Panc1 (cell line): ENCODE measurements around the gene STKLD1. TPM values are rescaled to one million over a fixed set of nuclear protein-coding genes. Genes with fewer than 3 reads are reported as not detected.
A peak's percentile ranks its signal among the peaks of the same experiment; 100 is the strongest.
"Not testable (repeated sequence)": the region's sequence is repeated elsewhere in the genome, so short reads cannot be mapped to it uniquely, and the experiment has no call there.

ENCODE experiments used
- ATAC-seq: fragments of 200-7000 bp; cut with Tn5 transposase; 2 replicates; pipeline ENCODE4 v1.9.1; 2020; ENCODE audit warnings: mild to moderate bottlenecking, moderate library complexity
- BruUV-seq: library from RNA; stranded (reverse); fragments of 400-500 nt; replicated peaks from 2 replicates; lab custom pipeline; 2021; lab: Mats Ljungman, UMichigan
- CTCF ChIA-PET: fragments of 300-600 bp; sonication (Branson Sonifier 250); formaldehyde crosslinking; loops from one replicate; lab custom pipeline; 2022; ENCODE audit warnings: antibody characterized with exemption; lab: Charles Lee
- POLR2A ChIA-PET: fragments of 300-600 bp; sonication (Branson Sonifier 250); formaldehyde crosslinking; loops from one replicate; lab custom pipeline; 2022; ENCODE audit warnings: antibody characterized with exemption; lab: Charles Lee
- DNase-seq: peaks from one replicate; pipeline ENCODE4 v3.0.0-alpha.2; 2010; ENCODE audit warnings: low read depth, low spot score
- H3K27ac ChIP-seq: 2 replicates; pipeline ENCODE4 v1.5.1; 2011; ENCODE audit warnings: mild to moderate bottlenecking, low read length, inconsistent platforms
- H3K27me3 ChIP-seq: fragments of 200-500 bp; sonication (Bioruptor generic); 2 replicates; pipeline ENCODE4 v1.6.0; 2014; ENCODE audit warnings: low read length, inconsistent platforms; ENCODE audit not compliant: control insufficient read depth, insufficient read depth
- H3K36me3 ChIP-seq: fragments of 200-500 bp; sonication (Bioruptor generic); 2 replicates; pipeline ENCODE4 v1.5.1; 2014; ENCODE audit warnings: inconsistent platforms, mild to moderate bottlenecking, low read length, moderate library complexity; ENCODE audit not compliant: control insufficient read depth, insufficient read depth
- H3K4me1 ChIP-seq: 2 replicates; pipeline ENCODE4 v1.5.1; 2011; ENCODE audit warnings: inconsistent platforms, mild to moderate bottlenecking, low read length, moderate library complexity; ENCODE audit not compliant: control insufficient read depth, insufficient read depth
- H3K4me3 ChIP-seq, 2 experiments: 2 replicates each; pipeline ENCODE4 v1.5.1; 2011 to 2012; ENCODE audit warnings: low read depth in 2 of 2, low read length in 2 of 2, mild to moderate bottlenecking in 2 of 2, inconsistent platforms in 1 of 2, moderate library complexity in 1 of 2
- H3K9me3 ChIP-seq: fragments of 200-500 bp; sonication (Bioruptor generic); 2 replicates; pipeline ENCODE4 v1.5.1; 2014; ENCODE audit warnings: low read depth, mild to moderate bottlenecking, inconsistent platforms, low read length, moderate library complexity; ENCODE audit not compliant: control insufficient read depth, insufficient read depth
- POLR2AphosphoS5 ChIP-seq: IDR thresholded peaks from 2 replicates; pipeline ENCODE4 v1.6.1; 2012; ENCODE audit warnings: mild to moderate bottlenecking, low read depth, low read length, moderate library complexity
- REST ChIP-seq, 2 experiments: IDR thresholded peaks; 2 replicates each; pipeline ENCODE4 v1.6.1; 2011 to 2012; ENCODE audit warnings: low read depth in 2 of 2, control low read depth in 1 of 2, low read length in 1 of 2, mild to moderate bottlenecking in 1 of 2, moderate library complexity in 1 of 2; ENCODE audit not compliant: insufficient read depth in 1 of 2
- SIN3A ChIP-seq: IDR thresholded peaks from 2 replicates; pipeline ENCODE4 v1.6.1; 2012; ENCODE audit warnings: low read depth, mild to moderate bottlenecking, low read length, moderate library complexity, borderline replicate concordance; ENCODE audit not compliant: insufficient read depth
- TCF7L2 ChIP-seq: IDR thresholded peaks from 2 replicates; pipeline ENCODE4 v1.6.1; 2011; ENCODE audit warnings: mild to moderate bottlenecking, low read depth, low read length, inconsistent platforms
- in situ Hi-C: cut with HindIII; loops from 2 replicates; pipeline ENCODE4 v1.10.0; 2016; ENCODE audit warnings: low sequenced_read_pairs, low pct_unique_long_range_greater_than_20kb
- intact Hi-C: fragments of 100-400 bp; cut with micrococcal nuclease; formaldehyde crosslinking; loops from one replicate; pipeline ENCODE4 v1.10.0; 2022; ENCODE audit not compliant: unreplicated experiment
- total RNA-seq: library from RNA; stranded (reverse); gene quantifications from one replicate; pipeline ENCODE4 v1.2.1, GENCODE V29; 2021; ENCODE audit not compliant: unreplicated experiment
- TF ChIP-seq, protein P1 (sequence below): fragments of 450-650 bp; IDR thresholded peaks from 2 replicates; pipeline ENCODE4 v1.5.1; 2017; ENCODE audit warnings: mild to moderate bottlenecking

Gene STKLD1
- total RNA-seq, 1 experiment from 2014 or later, result 0.74 TPM

GRCh38 chr9:133327834-133328484, 48.2 kb upstream of the STKLD1 start:
- in situ Hi-C loops, result no loop called here
- no TSS peak for BruUV-seq
- intact Hi-C loops, result loop anchor here (2.0 kb wide), 1 partner anchor 141 kb away; no protein-coding TSS in a partner anchor
- Histone ChIP-seq H3K36me3 (no peaks in the 10 kb centered on the region; the same call in 1 of the 2 replicates), H3K27me3 (no peaks in the 10 kb centered on the region), H3K4me1 (no peaks in the 10 kb centered on the region; the same call in 1 of the 2 replicates), H3K9me3 (no peaks in the 10 kb centered on the region), H3K27ac (no peak overlapping the region), H3K4me3 (no peak overlapping the region)
- POLR2A ChIA-PET, result no interaction called here
- TF ChIP-seq, protein P1, sequence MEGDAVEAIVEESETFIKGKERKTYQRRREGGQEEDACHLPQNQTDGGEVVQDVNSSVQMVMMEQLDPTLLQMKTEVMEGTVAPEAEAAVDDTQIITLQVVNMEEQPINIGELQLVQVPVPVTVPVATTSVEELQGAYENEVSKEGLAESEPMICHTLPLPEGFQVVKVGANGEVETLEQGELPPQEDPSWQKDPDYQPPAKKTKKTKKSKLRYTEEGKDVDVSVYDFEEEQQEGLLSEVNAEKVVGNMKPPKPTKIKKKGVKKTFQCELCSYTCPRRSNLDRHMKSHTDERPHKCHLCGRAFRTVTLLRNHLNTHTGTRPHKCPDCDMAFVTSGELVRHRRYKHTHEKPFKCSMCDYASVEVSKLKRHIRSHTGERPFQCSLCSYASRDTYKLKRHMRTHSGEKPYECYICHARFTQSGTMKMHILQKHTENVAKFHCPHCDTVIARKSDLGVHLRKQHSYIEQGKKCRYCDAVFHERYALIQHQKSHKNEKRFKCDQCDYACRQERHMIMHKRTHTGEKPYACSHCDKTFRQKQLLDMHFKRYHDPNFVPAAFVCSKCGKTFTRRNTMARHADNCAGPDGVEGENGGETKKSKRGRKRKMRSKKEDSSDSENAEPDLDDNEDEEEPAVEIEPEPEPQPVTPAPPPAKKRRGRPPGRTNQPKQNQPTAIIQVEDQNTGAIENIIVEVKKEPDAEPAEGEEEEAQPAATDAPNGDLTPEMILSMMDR, result no peak
- no peak for TF ChIP-seq SIN3A
- TF ChIP-seq TCF7L2, result no peak
- TF ChIP-seq POLR2AphosphoS5, result no peak
- no peak for TF ChIP-seq REST (IDR thresholded peaks at IDR 0.05; ENCODE audit: insufficient read depth in 1 of 2, low read depth in 2 of 2, low read length in 1 of 2)
- DNase-seq, result no peak
- ATAC-seq, result no peak
- CTCF ChIA-PET, result no interaction called here

- POLR2A ChIA-PET, result interaction anchor here (0.6 kb wide), 1 partner anchor 149 kb away, joined by 5 read pairs; no protein-coding TSS in a partner anchor
- CTCF ChIA-PET, result interaction anchor here (0.6 to 2.4 kb wide), 3 partner anchors 56 to 144 kb away, joined by 4 to 17 read pairs (median 17); no protein-coding TSS in a partner anchor
- in situ Hi-C loops, result not testable (repeated sequence)
These were observed 46.6 kb upstream of the STKLD1 start for GRCh38 chr9:133329306-133330156.

More at GRCh38 chr9:133329306-133330156, 46.6 kb upstream of the STKLD1 start:
- DNase-seq, H3K4me3 ChIP-seq, H3K9me3 ChIP-seq, H3K27me3 ChIP-seq, BruUV-seq, H3K36me3 ChIP-seq, ATAC-seq, H3K27ac ChIP-seq, H3K4me1 ChIP-seq: not testable (repeated sequence)
- TF ChIP-seq, protein P1, result peak; percentile 78
- 0 out of 2 replicates have a peak, but pooled peaks have one; percentile 24 for TF ChIP-seq POLR2AphosphoS5
- intact Hi-C loops, result loop anchor here (2.0 kb wide), 1 partner anchor 143 kb away; no protein-coding TSS in a partner anchor
